K562 (cell line): ENCODE measurements around the gene IMMP2L. TPM values are rescaled to one million over a fixed set of nuclear protein-coding genes. Genes with fewer than 3 reads are reported as not detected.

Experiments used
- ATAC-seq: fragments of 200-7000 bp; cut with Tn5 transposase; 3 replicates; pipeline ENCODE4 v1.9.1; 2020; ENCODE audit warnings: moderate library complexity
- BruUV-seq: library from RNA; stranded (reverse); fragments of 400-500 nt; replicated peaks from 2 replicates; lab custom pipeline; 2021; lab: Mats Ljungman, UMichigan
- CTCF ChIA-PET: fragments of 300-600 bp; formaldehyde crosslinking; extraction: SDS; loops from one replicate; lab custom pipeline; 2021; ENCODE audit warnings: low intra/inter-chr PET ratio; lab: Yijun Ruan, JAX
- POLR2A ChIA-PET: fragments of 300-600, 350-650 bp; sonication (Branson Sonifier 250); formaldehyde crosslinking; extraction: SDS; loops from one replicate; lab custom pipeline; 2021; ENCODE audit warnings: antibody characterized with exemption, inconsistent platforms; lab: Yijun Ruan, JAX
- DNase-seq, 4 experiments: peaks; one replicate each; pipeline versions ENCODE4 v3.0.0 to v3.0.0-alpha.2; 2011 to 2018; ENCODE audit warnings: low spot score in 3 of 4, mixed read lengths in 3 of 4; ENCODE audit errors: extremely low read depth in 1 of 4
- FAIRE-seq: peaks from 2 replicates; lab custom pipeline; 2011; peaks lifted over from hg19 to GRCh38; lab: Jason Lieb, UNC
- H2AFZ ChIP-seq: 2 replicates; pipeline ENCODE4 v1.6.0; 2011; ENCODE audit warnings: low read depth, low read length, control low read depth, inconsistent platforms
- H3K27ac ChIP-seq: fragments of 200-600 bp; 3 replicates; pipeline ENCODE4 v1.8.0; 2011; ENCODE audit warnings: low read depth, mild to moderate bottlenecking, control low read depth, inconsistent platforms, low read length, moderate library complexity, mixed read lengths; ENCODE audit errors: extremely low read depth
- H3K27me3 ChIP-seq, 2 experiments: fragments of 300-600 bp in 1 of 2; 2 replicates in 1 of 2; 3 replicates in 1 of 2; pipeline versions ENCODE4 v1.6.0 to v1.8.0; 2011; ENCODE audit warnings: inconsistent platforms in 2 of 2, low read length in 2 of 2, mild to moderate bottlenecking in 1 of 2, mixed read lengths in 1 of 2, moderate library complexity in 1 of 2; ENCODE audit not compliant: control insufficient read depth in 2 of 2, insufficient read depth in 2 of 2
- H3K36me3 ChIP-seq: fragments of 300-600 bp; 3 replicates; pipeline ENCODE4 v1.8.0; 2011; ENCODE audit warnings: mild to moderate bottlenecking, low read length, inconsistent platforms; ENCODE audit not compliant: control insufficient read depth, insufficient read depth
- H3K4me1 ChIP-seq, 2 experiments: fragments of 200-600 bp in 1 of 2; replicated peaks in 1 of 2; 2 replicates in 1 of 2; 3 replicates in 1 of 2; pipeline versions ENCODE4 v1.5.1 to v1.8.0; 2011; ENCODE audit warnings: inconsistent platforms in 2 of 2, low read length in 2 of 2, mild to moderate bottlenecking in 1 of 2, mixed read lengths in 1 of 2, moderate library complexity in 1 of 2; ENCODE audit not compliant: control insufficient read depth in 2 of 2, insufficient read depth in 2 of 2
- H3K4me2 ChIP-seq: 2 replicates; pipeline ENCODE4 v1.6.1; 2011; ENCODE audit warnings: low read length, control low read depth, inconsistent platforms, mixed read lengths; ENCODE audit not compliant: insufficient read depth
- H3K4me3 ChIP-seq: fragments of 200-600 bp; sonication (generic), shearing (Covaris generic); 2 replicates; pipeline ENCODE4 v1.5.1; 2016; ENCODE audit warnings: control low read depth, inconsistent platforms
- H3K79me2 ChIP-seq: fragments of 200-600 bp; 3 replicates; pipeline ENCODE4 v1.8.0; 2011; ENCODE audit warnings: low read length, inconsistent platforms; ENCODE audit not compliant: control insufficient read depth, insufficient read depth
- H3K9ac ChIP-seq, 2 experiments: 2 replicates each; pipeline versions ENCODE4 v1.6.0 to v1.6.1; 2011; ENCODE audit warnings: low read depth in 2 of 2, low read length in 2 of 2, control low read depth in 1 of 2, inconsistent platforms in 1 of 2, mild to moderate bottlenecking in 1 of 2, mixed read lengths in 1 of 2; ENCODE audit not compliant: insufficient read depth in 1 of 2
- H3K9me1 ChIP-seq: one replicate; pipeline ENCODE4 v1.6.0; 2011; ENCODE audit warnings: inconsistent platforms, mild to moderate bottlenecking, low read length, moderate library complexity; ENCODE audit not compliant: control insufficient read depth, insufficient read depth
- H3K9me3 ChIP-seq: replicated peaks from 2 replicates; pipeline ENCODE4 v1.5.1; 2011; ENCODE audit warnings: low read depth, low read length, inconsistent platforms; ENCODE audit not compliant: control insufficient read depth, insufficient read depth
- H4K20me1 ChIP-seq: replicated peaks from 2 replicates; pipeline ENCODE4 v1.6.1; 2011; ENCODE audit warnings: low read length, inconsistent platforms, mixed read lengths; ENCODE audit not compliant: control insufficient read depth, insufficient read depth
- CAMTA2 ChIP-seq: fragments of 250-450 bp; sonication (Bioruptor Pico); conservative IDR thresholded peaks from 2 replicates; pipeline ENCODE4 v1.5.1; 2022
- E2F5 ChIP-seq: sonication (generic); formaldehyde crosslinking; IDR thresholded peaks from 2 replicates; pipeline ENCODE4 v1.8.0; 2022; ENCODE audit warnings: mild to moderate bottlenecking, missing genetic modification reagents
- ELF4 ChIP-seq: fragments of 450-650 bp; formaldehyde crosslinking; IDR thresholded peaks from 2 replicates; pipeline ENCODE4 v1.4.0; 2022; ENCODE audit warnings: missing genetic modification characterization
- FOXJ2 ChIP-seq: fragments of 200-800 bp; sonication (Bioruptor generic); IDR thresholded peaks from 2 replicates; pipeline ENCODE4 v1.6.1; 2016; ENCODE audit warnings: missing genetic modification characterization, missing compliant biosample characterization
- FOXM1 ChIP-seq, 2 experiments: fragments of 450-650 bp in 1 of 2; sonication (generic) in 1 of 2; formaldehyde crosslinking in 1 of 2; IDR thresholded peaks; 2 replicates each; pipeline versions ENCODE4 v1.6.1 to v1.9.0; 2017 to 2022; ENCODE audit warnings: low read depth in 2 of 2, mild to moderate bottlenecking in 2 of 2, missing genetic modification reagents in 1 of 2, moderate library complexity in 1 of 2
- HBP1 ChIP-seq: fragments of 450-650 bp; formaldehyde crosslinking; IDR thresholded peaks from 2 replicates; pipeline ENCODE4 v1.4.0; 2022; ENCODE audit warnings: missing genetic modification characterization
- MED1 ChIP-seq: sonication (generic); formaldehyde crosslinking; IDR thresholded peaks from 2 replicates; pipeline ENCODE4 v1.8.1; 2023; ENCODE audit warnings: missing genetic modification reagents, borderline replicate concordance
- MITF ChIP-seq: IDR thresholded peaks from 2 replicates; pipeline ENCODE4 v1.6.1; 2014; ENCODE audit warnings: antibody characterized with exemption
- OTX1 ChIP-seq: fragments of 450-650 bp; formaldehyde crosslinking; IDR thresholded peaks from 2 replicates; pipeline ENCODE4 v1.4.0; 2022; ENCODE audit warnings: mild to moderate bottlenecking
- SOX6 ChIP-seq: fragments of 450-650 bp; IDR thresholded peaks from 2 replicates; pipeline ENCODE4 v1.6.1; 2014; ENCODE audit warnings: mild to moderate bottlenecking
- SRSF9 ChIP-seq: fragments of 200-400 bp; formaldehyde crosslinking; IDR thresholded peaks from 2 replicates; pipeline ENCODE4 v1.6.1; 2017; ENCODE audit warnings: low read depth, low read length, borderline replicate concordance
- TEAD2 ChIP-seq: fragments of 450-650 bp; IDR thresholded peaks from 2 replicates; pipeline ENCODE4 v1.6.1; 2016; ENCODE audit warnings: missing genetic modification characterization, control low read depth, missing compliant biosample characterization
- TFAM ChIP-seq: fragments of 250-450 bp; sonication (Bioruptor Pico); conservative IDR thresholded peaks from 2 replicates; pipeline ENCODE4 v1.5.0; 2021; ENCODE audit warnings: mild to moderate bottlenecking, moderate library complexity
- THAP12 ChIP-seq: fragments of 250-450 bp; sonication (Bioruptor Pico); IDR thresholded peaks from 2 replicates; pipeline ENCODE4 v1.9.0; 2021; ENCODE audit warnings: mild to moderate bottlenecking, inconsistent platforms
- THRB ChIP-seq: fragments of 450-650 bp; formaldehyde crosslinking; conservative IDR thresholded peaks from 2 replicates; pipeline ENCODE4 v1.4.0; 2022; ENCODE audit warnings: mild to moderate bottlenecking, missing genetic modification characterization
- ZKSCAN3 ChIP-seq: fragments of 250-450 bp; sonication (Bioruptor Pico); IDR thresholded peaks from 2 replicates; pipeline ENCODE4 v1.4.0; 2020
- in situ Hi-C: fragments of 300-500 bp; cut with MboI; formaldehyde crosslinking; loops from 4 replicates; pipeline ENCODE4 v1.15.0; 2018; ENCODE audit warnings: inconsistent platforms, mixed read lengths
- intact Hi-C: fragments of 100-400 bp; cut with micrococcal nuclease; formaldehyde crosslinking; loops from 2 replicates; pipeline ENCODE4 v1.14.2; 2022
- polyA plus RNA-seq, 8 experiments: library from polyadenylated mRNA; depleted of rRNA in 4 of 8; stranded (reverse) in 5 of 8; unstranded in 3 of 8; fragments of >200 nt; fragmentation: Nextera tagmentation in 2 of 8; fragmentation: Illumina TruSeq in 1 of 8; extraction: Ambion mirVana in 2 of 8; extraction: Trizol in 1 of 8; gene quantifications; 2 replicates each; pipeline versions ENCODE4 v1.2.1 to v1.2.3, GENCODE V29; 2011 to 2014; ENCODE audit warnings: inconsistent platforms in 1 of 8, missing spikeins in 1 of 8
- total RNA-seq, 7 experiments: library from RNA; depleted of rRNA in 6 of 7; stranded (reverse); fragments of >200 nt in 6 of 7; fragmentation: Illumina TruSeq in 2 of 7; extraction: Trizol in 2 of 7; gene quantifications; 2 replicates each; pipeline versions ENCODE4 v1.2.1 to v1.2.3, GENCODE V29; 2011 to 2021; ENCODE audit warnings: low replicate concordance in 1 of 7

The IMMP2L gene
- total and polyA plus RNA-seq, 9 of the 15 experiments (the other 6 are each of a cell fraction or from before 2014, with no cell fraction given): 29.7 to 116 (median 53.0) TPM

- no TSS peak for BruUV-seq
- no peak overlapping the region for H3K9ac ChIP-seq
- H3K9me1 ChIP-seq: no peaks in the 10 kb centered on the region
- H3K36me3 ChIP-seq: peaks cover 83% of the 10 kb centered on the region
- intact Hi-C loops (no loop called here), in situ Hi-C loops (no loop called here)
- no peaks in the 10 kb centered on the region for H3K9me3 ChIP-seq
- ATAC-seq (no peak), FAIRE-seq (no peak), DNase-seq (no peak)
- no peak overlapping the region for H3K27ac ChIP-seq
- peaks cover 4 to 16% of the 10 kb centered on the region in 2 experiments; a peak in 3 of 5 replicates for H3K4me1 ChIP-seq
- H4K20me1 ChIP-seq: no peaks in the 10 kb centered on the region
- H2AFZ ChIP-seq: no peak overlapping the region
- ChIA-PET CTCF (no interaction called here), POLR2A (interaction anchor here (1.1 kb wide), 1 partner anchor 17 kb away, joined by 4 read pairs; no protein-coding TSS in a partner anchor)
- H3K4me3 ChIP-seq: no peak overlapping the region
- H3K27me3 ChIP-seq: no peaks in the 10 kb centered on the region
- no peak overlapping the region for H3K4me2 ChIP-seq
- peaks cover 31% of the 10 kb centered on the region for H3K79me2 ChIP-seq
- TF ChIP-seq HBP1 (CRISPR knock-in tag) (peak; percentile 63; the same call in 1 of the 2 replicates), MITF (no peak), THAP12 (no peak), ELF4 (0 out of 2 replicates have a peak, but pooled peaks have one; percentile 20), SRSF9 (no peak), ZKSCAN3 (no peak), THRB (CRISPR knock-in tag) (peak; percentile 78; the same call in 1 of the 2 replicates), OTX1 (CRISPR knock-in tag) (peak; percentile 48; the same call in 1 of the 2 replicates), E2F5 (CRISPR knock-in tag) (no peak), TFAM (CRISPR knock-in tag) (no peak), FOXM1 (IDR thresholded peaks at IDR 0.05; ENCODE audit: low read depth) (no peak), FOXM1 (CRISPR knock-in tag; IDR thresholded peaks at IDR 0.05; ENCODE audit: low read depth) (no peak), SOX6 (no peak), FOXJ2 (tag) (no peak), MED1 (no peak), CAMTA2 (CRISPR knock-in tag) (no peak), TEAD2 (no peak)
These were observed 5.3 kb downstream of the IMMP2L start for GRCh38 chr7:111556977-111557376.
